Stimulated activated CD4-positive, alpha-beta T cell treated with anti-CD3 and anti-CD28 coated beads, Interleukin-4, amount 100 ng/mL, for 48 hours (primary cell): ENCODE data around the gene ARHGEF19.
"Not testable (repeated sequence)": the region's sequence is repeated elsewhere in the genome, so short reads cannot be mapped to it uniquely, and the experiment has no call there.

Experiments
- DNase-seq, 2 donors: peaks; one replicate each; pipeline ENCODE4 v3.0.0-alpha.2; 2020; ENCODE audit warnings: low read depth in 2 of 2

The ARHGEF19 gene

GRCh38 chr1:16181887-16182719 is 30.3 kb downstream of the ARHGEF19 start:
- no peak for DNase-seq

GRCh38 chr1:16180291-16180824 is 32.1 kb downstream of the ARHGEF19 start:
- no peak for DNase-seq

- DNase-seq, result no peak
Measured at GRCh38 chr1:16178596-16179497, 33.6 kb downstream of the ARHGEF19 start.

GRCh38 chr1:16177306-16177705 is 35.1 kb downstream of the ARHGEF19 start:
- no peak for DNase-seq

GRCh38 chr1:16176653-16177052 is 35.8 kb downstream of the ARHGEF19 start:
- DNase-seq, result no peak

GRCh38 chr1:16175610-16176553 is 36.6 kb downstream of the ARHGEF19 start:
- no peak for DNase-seq

- DNase-seq, result no peak
Measured at GRCh38 chr1:16174886-16175598, 37.4 kb downstream of the ARHGEF19 start.

- no peak for DNase-seq
Measured at GRCh38 chr1:16174261-16174868, 38.1 kb downstream of the ARHGEF19 start.

GRCh38 chr1:16173447-16174260 is 38.8 kb downstream of the ARHGEF19 start:
- DNase-seq, result no peak

GRCh38 chr1:16172964-16173446 is 39.4 kb downstream of the ARHGEF19 start:
- no peak for DNase-seq

GRCh38 chr1:16172218-16172830 is 40.1 kb downstream of the ARHGEF19 start:
- DNase-seq, result no peak

GRCh38 chr1:16171314-16172151 is 40.9 kb downstream of the ARHGEF19 start:
- DNase-seq, result no peak

GRCh38 chr1:16170283-16170673 is 42.2 kb downstream of the ARHGEF19 start:
- no peak for DNase-seq

GRCh38 chr1:16168622-16169360 is 43.7 kb downstream of the ARHGEF19 start:
- no peak for DNase-seq

- not testable (repeated sequence) for DNase-seq
Measured at GRCh38 chr1:16168144-16168495, 44.3 kb downstream of the ARHGEF19 start.

- DNase-seq, result peak; percentile 32 to 44
Measured at GRCh38 chr1:16167331-16168143, 44.9 kb downstream of the ARHGEF19 start.
